ACC112 (cell line): ENCODE data around the gene C1R.

Experiments
- H2AFZ ChIP-seq: fragments of 200-600 bp; sonication (generic); one replicate; pipeline ENCODE4 v1.6.0; 2017; ENCODE audit warnings: antibody characterized with exemption, low read length; ENCODE audit not compliant: unreplicated experiment
- H3K27ac ChIP-seq: fragments of 200-600 bp; sonication (generic); 2 replicates; pipeline ENCODE4 v1.5.1; 2014; ENCODE audit warnings: low read depth, mild to moderate bottlenecking, antibody characterized with exemption, low read length, moderate library complexity
- H3K27me3 ChIP-seq: fragments of 200-600 bp; sonication (generic); 2 replicates; pipeline ENCODE4 v1.6.1; 2014; ENCODE audit warnings: mild to moderate bottlenecking, antibody characterized with exemption, low read length, moderate library complexity, mixed read lengths; ENCODE audit not compliant: insufficient read depth
- H3K36me3 ChIP-seq: fragments of 200-600 bp; sonication (generic); 2 replicates; pipeline ENCODE4 v1.6.1; 2016; ENCODE audit warnings: mild to moderate bottlenecking, antibody characterized with exemption, low read length, moderate library complexity, mixed read lengths; ENCODE audit not compliant: insufficient read depth
- H3K4me1 ChIP-seq: fragments of 200-600 bp; sonication (generic); one replicate; pipeline ENCODE4 v1.6.1; 2016; ENCODE audit warnings: low read length, mixed read lengths; ENCODE audit not compliant: insufficient read depth, unreplicated experiment, control insufficient read depth
- H3K4me3 ChIP-seq: fragments of 200-600 bp; sonication (generic); 2 replicates; pipeline ENCODE4 v1.5.1; 2014; ENCODE audit warnings: mild to moderate bottlenecking, low read depth, low read length
- H3K79me2 ChIP-seq: fragments of 200-600 bp; sonication (generic); one replicate; pipeline ENCODE4 v1.6.0; 2016; ENCODE audit warnings: low read length; ENCODE audit not compliant: control insufficient read depth, unreplicated experiment, insufficient read depth

C1R gene

GRCh38 chr12:7118881-7119280 is 26.6 kb upstream of the C1R start:
- Histone ChIP-seq H3K27ac (no peak overlapping the region), H3K4me3 (no peak overlapping the region), H3K4me1 (no peaks in the 10 kb centered on the region), H3K27me3 (no peaks in the 10 kb centered on the region), H3K79me2 (no peaks in the 10 kb centered on the region), H2AFZ (no peak overlapping the region), H3K36me3 (no peaks in the 10 kb centered on the region)

GRCh38 chr12:7117670-7118069 is 25.4 kb upstream of the C1R start:
- no peak overlapping the region for H3K27ac ChIP-seq
- no peaks in the 10 kb centered on the region for H3K79me2 ChIP-seq
- no peaks in the 10 kb centered on the region for H3K36me3 ChIP-seq
- H3K4me3 ChIP-seq = no peak overlapping the region
- no peaks in the 10 kb centered on the region for H3K27me3 ChIP-seq
- peaks cover 2% of the 10 kb centered on the region for H3K4me1 ChIP-seq
- H2AFZ ChIP-seq = no peak overlapping the region

- H3K27ac ChIP-seq = no peak overlapping the region
- H3K79me2 ChIP-seq = no peaks in the 10 kb centered on the region
- no peaks in the 10 kb centered on the region for H3K27me3 ChIP-seq
- no peaks in the 10 kb centered on the region for H3K36me3 ChIP-seq
- peaks cover 9% of the 10 kb centered on the region for H3K4me1 ChIP-seq
- H2AFZ ChIP-seq = no peak overlapping the region
- H3K4me3 ChIP-seq = no peak overlapping the region
These were observed 24.7 kb upstream of the C1R start for GRCh38 chr12:7116916-7117315.

- Histone ChIP-seq H2AFZ (no peak overlapping the region), H3K27ac (no peak overlapping the region), H3K79me2 (no peaks in the 10 kb centered on the region)
These were observed 24.0 kb upstream of the C1R start for GRCh38 chr12:7116196-7116595.

GRCh38 chr12:7114851-7115250 is 22.6 kb upstream of the C1R start:
- no peaks in the 10 kb centered on the region for H3K79me2 ChIP-seq
- H3K4me3 ChIP-seq = no peak overlapping the region
- no peak overlapping the region for H3K27ac ChIP-seq
- no peaks in the 10 kb centered on the region for H3K36me3 ChIP-seq
- peaks cover 18% of the 10 kb centered on the region for H3K4me1 ChIP-seq
- no peaks in the 10 kb centered on the region for H3K27me3 ChIP-seq
- no peak overlapping the region for H2AFZ ChIP-seq

More at GRCh38 chr12:7116196-7116595, 24.0 kb upstream of the C1R start:
- H3K36me3 ChIP-seq = no peaks in the 10 kb centered on the region
- H3K27me3 ChIP-seq = no peaks in the 10 kb centered on the region
- peaks cover 9% of the 10 kb centered on the region for H3K4me1 ChIP-seq
- H3K4me3 ChIP-seq = no peak overlapping the region

GRCh38 chr12:7114008-7114407 is 21.8 kb upstream of the C1R start:
- H3K36me3 ChIP-seq = no peaks in the 10 kb centered on the region
- H3K27ac ChIP-seq = no peak overlapping the region
- no peak overlapping the region for H3K4me3 ChIP-seq
- no peaks in the 10 kb centered on the region for H3K79me2 ChIP-seq
- no peaks in the 10 kb centered on the region for H3K27me3 ChIP-seq
- peaks cover 24% of the 10 kb centered on the region for H3K4me1 ChIP-seq
- no peak overlapping the region for H2AFZ ChIP-seq

- no peaks in the 10 kb centered on the region for H3K36me3 ChIP-seq
- peaks cover 24% of the 10 kb centered on the region for H3K4me1 ChIP-seq
- H3K27me3 ChIP-seq = no peaks in the 10 kb centered on the region
- no peak overlapping the region for H3K4me3 ChIP-seq
- no peak overlapping the region for H3K27ac ChIP-seq
- H2AFZ ChIP-seq = no peak overlapping the region
- H3K79me2 ChIP-seq = peaks cover 2% of the 10 kb centered on the region
These were observed 21.2 kb upstream of the C1R start for GRCh38 chr12:7113389-7113871.

DNA sequence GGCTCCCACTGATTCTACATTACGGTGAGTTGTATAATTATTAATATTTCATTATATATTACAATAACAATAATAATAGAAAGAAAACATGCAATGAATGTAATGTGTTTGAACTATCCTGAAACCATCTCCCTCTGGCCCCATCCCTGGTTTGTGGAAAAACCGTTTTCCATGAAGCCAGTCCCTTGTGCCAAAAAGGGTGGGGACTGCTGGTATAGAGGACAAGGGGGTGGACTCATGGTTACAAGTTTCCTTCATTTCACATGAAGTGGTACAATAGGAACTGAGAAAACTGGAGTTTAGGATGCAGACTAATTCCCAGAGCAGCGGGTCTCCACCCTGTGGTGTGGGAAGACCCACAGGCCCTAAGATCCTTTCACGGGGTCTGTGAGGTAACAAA is 19.8 kb upstream of the C1R start:
- H3K4me3 ChIP-seq = peak overlapping the region; percentile 36; the same call in 1 of the 2 replicates
- H2AFZ ChIP-seq = no peak overlapping the region
- H3K27ac ChIP-seq = no peak overlapping the region
- H3K79me2 ChIP-seq = peaks cover 13% of the 10 kb centered on the region
- peaks cover 24% of the 10 kb centered on the region for H3K4me1 ChIP-seq
- no peaks in the 10 kb centered on the region for H3K27me3 ChIP-seq
- H3K36me3 ChIP-seq = no peaks in the 10 kb centered on the region

- Histone ChIP-seq H3K4me3 (no peak overlapping the region), H3K27me3 (no peaks in the 10 kb centered on the region), H3K27ac (no peak overlapping the region), H3K79me2 (peaks cover 26% of the 10 kb centered on the region), H2AFZ (no peak overlapping the region), H3K36me3 (peaks cover 9% of the 10 kb centered on the region), H3K4me1 (peaks cover 24% of the 10 kb centered on the region)
These were observed 18.4 kb upstream of the C1R start for GRCh38 chr12:7110661-7111060.

- H3K36me3 ChIP-seq = peaks cover 12% of the 10 kb centered on the region
- peaks cover 35% of the 10 kb centered on the region for H3K79me2 ChIP-seq
- no peak overlapping the region for H2AFZ ChIP-seq
- no peaks in the 10 kb centered on the region for H3K27me3 ChIP-seq
- H3K4me3 ChIP-seq = peak overlapping the region; percentile 90
- peaks cover 24% of the 10 kb centered on the region for H3K4me1 ChIP-seq
- H3K27ac ChIP-seq = no peak overlapping the region
These were observed 17.3 kb upstream of the C1R start for GRCh38 chr12:7109572-7109920.

GRCh38 chr12:7108796-7109571 is 16.7 kb upstream of the C1R start, which contains the start of gene C1RL:
Gene C1RL (minus strand): TSS chr12:7109214. CDS start chr12:7109180, 34 bp downstream.
- Histone ChIP-seq H2AFZ (peak within 1 kb of the TSS; percentile 76), H3K36me3 (peaks cover 13% of the 10 kb centered on the region), H3K27me3 (no peaks in the 10 kb centered on the region), H3K4me1 (peaks cover 24% of the 10 kb centered on the region), H3K4me3 (peak within 1 kb of the TSS; percentile 90), H3K27ac (peak within 1 kb of the TSS; percentile 78), H3K79me2 (peaks cover 37% of the 10 kb centered on the region)
